Measurements from ENCODE around the gene ST7. TPM values are rescaled to one million over a fixed set of nuclear protein-coding genes. Genes with fewer than 3 reads are reported as not detected.

The ST7 gene
- total and polyA plus RNA-seq, 2 donors (not counting 1 experiment from before 2014, with no cell fraction given) = 20.0 to 28.6 TPM

DNA sequence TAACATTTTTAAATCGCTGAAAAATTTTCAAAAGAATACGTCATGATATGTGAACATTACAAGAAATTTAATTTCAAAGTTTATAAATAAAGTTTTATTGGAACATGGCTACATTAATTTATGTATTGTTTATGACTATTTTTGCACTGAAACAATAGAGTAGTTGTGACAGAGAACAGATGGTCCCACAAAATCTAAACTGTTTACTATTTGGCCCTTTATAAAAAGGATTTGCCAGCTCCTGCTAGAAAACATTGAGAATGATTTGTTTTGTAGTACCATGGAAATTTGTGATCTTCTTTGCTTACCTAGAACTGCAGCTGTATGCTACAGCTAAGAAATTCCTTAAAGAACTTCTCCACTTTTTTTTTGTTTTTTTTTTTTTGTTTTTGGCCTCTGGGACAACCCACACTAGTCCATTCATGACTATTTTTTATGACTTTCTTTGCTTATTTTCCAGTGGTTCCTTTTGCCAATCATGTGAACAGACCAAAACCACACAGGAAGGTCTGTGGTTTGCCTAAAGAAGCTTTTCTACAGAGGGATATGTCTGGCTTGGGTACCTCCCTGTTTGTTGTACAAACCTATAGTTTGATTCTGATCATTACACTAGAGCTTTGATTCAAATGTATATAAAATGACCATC is 55.7 kb downstream of the ST7 start:
- no peaks in the 10 kb centered on the region for H4K20me1 ChIP-seq (ENCODE audit: control insufficient read depth, extremely low read depth, insufficient read depth, low read length)
- H3K4me2 ChIP-seq (ENCODE audit: extremely low read depth, insufficient read depth, low read length) = no peak overlapping the region
- no peaks in the 10 kb centered on the region for H3K9me3 ChIP-seq (ENCODE audit: control insufficient read depth, insufficient read depth, low read depth, low read length)
- no peak overlapping the region for H2AFZ ChIP-seq (ENCODE audit: low read length)
- H3K9ac ChIP-seq (ENCODE audit: insufficient read depth, low read length) = no peak overlapping the region
- no peak overlapping the region for H3K4me3 ChIP-seq (replicated peaks in 1 of 4; ENCODE audit: control extremely low read depth in 1 of 4, insufficient read depth in 1 of 4, low read depth in 3 of 4, low read length in 4 of 4)
- no peaks in the 10 kb centered on the region for H3K79me2 ChIP-seq (ENCODE audit: control insufficient read depth, insufficient read depth, low read length)
- TF ChIP-seq, protein P1, sequence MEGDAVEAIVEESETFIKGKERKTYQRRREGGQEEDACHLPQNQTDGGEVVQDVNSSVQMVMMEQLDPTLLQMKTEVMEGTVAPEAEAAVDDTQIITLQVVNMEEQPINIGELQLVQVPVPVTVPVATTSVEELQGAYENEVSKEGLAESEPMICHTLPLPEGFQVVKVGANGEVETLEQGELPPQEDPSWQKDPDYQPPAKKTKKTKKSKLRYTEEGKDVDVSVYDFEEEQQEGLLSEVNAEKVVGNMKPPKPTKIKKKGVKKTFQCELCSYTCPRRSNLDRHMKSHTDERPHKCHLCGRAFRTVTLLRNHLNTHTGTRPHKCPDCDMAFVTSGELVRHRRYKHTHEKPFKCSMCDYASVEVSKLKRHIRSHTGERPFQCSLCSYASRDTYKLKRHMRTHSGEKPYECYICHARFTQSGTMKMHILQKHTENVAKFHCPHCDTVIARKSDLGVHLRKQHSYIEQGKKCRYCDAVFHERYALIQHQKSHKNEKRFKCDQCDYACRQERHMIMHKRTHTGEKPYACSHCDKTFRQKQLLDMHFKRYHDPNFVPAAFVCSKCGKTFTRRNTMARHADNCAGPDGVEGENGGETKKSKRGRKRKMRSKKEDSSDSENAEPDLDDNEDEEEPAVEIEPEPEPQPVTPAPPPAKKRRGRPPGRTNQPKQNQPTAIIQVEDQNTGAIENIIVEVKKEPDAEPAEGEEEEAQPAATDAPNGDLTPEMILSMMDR (conservative IDR thresholded peaks at IDR 0.05 in 1 of 2, IDR thresholded peaks at IDR 0.05 in 1 of 2; ENCODE audit: low read depth in 1 of 2, low read length in 2 of 2) = no peak
- TF ChIP-seq EZH2 (IDR thresholded peaks at IDR 0.05; ENCODE audit: low read length, missing control alignments) = no peak
- DNase-seq (ENCODE audit: low read depth in 2 of 2) = peak; percentile 35 to 87
- H3K27ac ChIP-seq (ENCODE audit: insufficient read depth, low read length) = no peak overlapping the region
- no peaks in the 10 kb centered on the region for H3K27me3 ChIP-seq (ENCODE audit: control insufficient read depth, insufficient read depth, low read length)
- H3K4me1 ChIP-seq (ENCODE audit: control insufficient read depth, extremely low read depth, insufficient read depth, low read length) = no peaks in the 10 kb centered on the region
- no peaks in the 10 kb centered on the region for H3K36me3 ChIP-seq (ENCODE audit: control insufficient read depth, insufficient read depth, low read length)

DNA sequence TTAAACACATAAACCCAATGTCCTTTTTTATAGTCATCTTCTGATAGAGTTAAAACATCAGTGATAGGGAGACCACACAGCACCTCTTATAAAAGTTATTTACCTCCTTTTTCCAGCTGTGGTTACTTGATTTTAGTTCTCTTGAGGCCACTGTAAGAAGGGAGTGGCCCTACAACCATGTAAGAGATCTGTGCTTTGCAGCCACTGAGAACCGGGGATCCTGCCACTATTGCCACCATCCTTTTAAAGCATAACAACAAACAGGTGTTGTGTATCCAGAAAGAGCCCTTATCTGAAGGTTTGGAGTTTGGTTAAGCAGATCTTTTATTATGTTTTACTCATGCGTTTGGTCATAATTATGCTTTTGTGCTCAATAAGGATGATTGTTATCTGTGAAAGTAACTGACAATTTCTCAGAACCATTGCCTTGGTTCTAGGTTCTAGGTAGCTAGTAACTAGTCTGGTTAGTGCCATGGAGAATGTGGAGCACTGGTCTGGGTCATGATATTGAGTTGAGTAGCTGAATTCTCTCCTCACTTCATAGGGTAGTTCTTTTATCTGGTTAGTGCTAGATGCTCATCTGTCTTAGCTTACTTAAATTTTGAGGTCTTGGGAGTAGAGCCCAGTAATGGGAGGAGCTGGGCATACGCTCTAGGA is 56.5 kb downstream of the ST7 start:
- no peak for TF ChIP-seq EZH2 (IDR thresholded peaks at IDR 0.05; ENCODE audit: low read length, missing control alignments)
- TF ChIP-seq, protein P1 (conservative IDR thresholded peaks at IDR 0.05 in 1 of 2, IDR thresholded peaks at IDR 0.05 in 1 of 2; ENCODE audit: low read depth in 1 of 2, low read length in 2 of 2) = no peak

DNA sequence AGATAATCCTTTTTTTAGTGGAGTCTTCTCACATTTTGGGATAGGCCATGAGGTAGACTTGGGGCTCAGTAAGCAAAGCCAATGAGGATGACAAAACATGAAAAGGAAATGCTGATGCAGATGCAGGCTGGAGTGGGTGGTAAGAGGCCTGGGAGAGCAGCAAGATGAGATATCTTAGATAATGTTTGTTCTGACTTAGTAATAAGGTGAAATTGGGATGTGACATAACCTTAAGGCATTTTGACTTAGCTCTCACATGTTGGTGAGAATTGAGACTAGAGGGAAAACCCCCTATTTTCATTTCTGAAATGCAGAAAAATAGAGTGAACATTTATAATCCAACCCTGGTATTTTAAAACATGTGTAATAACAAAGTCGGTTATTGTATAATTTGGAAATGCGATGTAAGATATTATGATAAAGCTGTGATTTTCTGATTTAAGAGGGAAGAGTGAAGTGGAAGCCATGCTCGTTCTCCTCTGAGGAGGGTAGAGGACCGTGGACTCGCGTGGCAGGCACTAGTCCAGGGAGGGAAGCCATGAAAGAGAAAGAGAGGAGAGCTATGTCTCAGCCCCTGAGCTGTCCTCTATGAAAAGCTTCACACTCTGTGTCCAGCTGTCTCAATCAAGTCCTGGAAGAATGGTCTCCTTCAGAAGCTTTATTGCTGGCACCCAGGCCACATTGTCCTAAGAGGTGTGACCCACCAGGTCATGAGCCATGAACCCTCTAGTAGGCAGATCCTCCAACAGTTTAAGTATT is 57.3 kb downstream of the ST7 start:
- TF ChIP-seq, protein P1 (conservative IDR thresholded peaks at IDR 0.05 in 1 of 2, IDR thresholded peaks at IDR 0.05 in 1 of 2; ENCODE audit: low read depth in 1 of 2, low read length in 2 of 2) = no peak
- TF ChIP-seq EZH2 (IDR thresholded peaks at IDR 0.05; ENCODE audit: low read length, missing control alignments) = no peak
- Histone ChIP-seq H3K4me2 (ENCODE audit: extremely low read depth, insufficient read depth, low read length) (no peak overlapping the region), H3K27me3 (ENCODE audit: control insufficient read depth, insufficient read depth, low read length) (no peaks in the 10 kb centered on the region), H3K27ac (ENCODE audit: insufficient read depth, low read length) (no peak overlapping the region), H3K9ac (ENCODE audit: insufficient read depth, low read length) (no peak overlapping the region), H3K79me2 (ENCODE audit: control insufficient read depth, insufficient read depth, low read length) (no peaks in the 10 kb centered on the region), H3K4me1 (ENCODE audit: control insufficient read depth, extremely low read depth, insufficient read depth, low read length) (no peaks in the 10 kb centered on the region), H3K36me3 (ENCODE audit: control insufficient read depth, insufficient read depth, low read length) (no peaks in the 10 kb centered on the region), H4K20me1 (ENCODE audit: control insufficient read depth, extremely low read depth, insufficient read depth, low read length) (no peaks in the 10 kb centered on the region), H3K4me3 (replicated peaks in 1 of 4; ENCODE audit: control extremely low read depth in 1 of 4, insufficient read depth in 1 of 4, low read depth in 3 of 4, low read length in 4 of 4) (no peak overlapping the region), H2AFZ (ENCODE audit: low read length) (no peak overlapping the region), H3K9me3 (ENCODE audit: control insufficient read depth, insufficient read depth, low read depth, low read length) (no peaks in the 10 kb centered on the region)
- DNase-seq (ENCODE audit: low read depth in 2 of 2) = peak in 1 of 2 donors; percentile 62

More for the DNA sequence above, 56.5 kb downstream of the ST7 start:
- Histone ChIP-seq H3K27me3 (ENCODE audit: control insufficient read depth, insufficient read depth, low read length) (no peaks in the 10 kb centered on the region), H3K9ac (ENCODE audit: insufficient read depth, low read length) (no peak overlapping the region), H3K79me2 (ENCODE audit: control insufficient read depth, insufficient read depth, low read length) (no peaks in the 10 kb centered on the region), H3K4me3 (replicated peaks in 1 of 4; ENCODE audit: control extremely low read depth in 1 of 4, insufficient read depth in 1 of 4, low read depth in 3 of 4, low read length in 4 of 4) (no peak overlapping the region), H3K9me3 (ENCODE audit: control insufficient read depth, insufficient read depth, low read depth, low read length) (no peaks in the 10 kb centered on the region), H3K4me1 (ENCODE audit: control insufficient read depth, extremely low read depth, insufficient read depth, low read length) (no peaks in the 10 kb centered on the region), H3K4me2 (ENCODE audit: extremely low read depth, insufficient read depth, low read length) (no peak overlapping the region), H2AFZ (ENCODE audit: low read length) (no peak overlapping the region), H4K20me1 (ENCODE audit: control insufficient read depth, extremely low read depth, insufficient read depth, low read length) (no peaks in the 10 kb centered on the region), H3K27ac (ENCODE audit: insufficient read depth, low read length) (no peak overlapping the region), H3K36me3 (ENCODE audit: control insufficient read depth, insufficient read depth, low read length) (no peaks in the 10 kb centered on the region)
- no peak for DNase-seq (ENCODE audit: low read depth in 2 of 2)

Data from fibroblast of lung (primary cell).